GM12892 (cell line): ENCODE data around the gene NELL1.

ENCODE experiments used
- DNase-seq: peaks from one replicate; pipeline ENCODE4 v3.0.0; 2011; ENCODE audit not compliant: insufficient read length
- FAIRE-seq: peaks from 2 replicates; lab custom pipeline; 2011; peaks lifted over from hg19 to GRCh38; lab: Jason Lieb, UNC
- POLR2A ChIP-seq: IDR thresholded peaks from 2 replicates; pipeline ENCODE4 v1.6.1; 2011; ENCODE audit warnings: low read depth, low read length, control low read depth
- POLR2AphosphoS5 ChIP-seq: IDR thresholded peaks from 2 replicates; pipeline ENCODE4 v1.6.1; 2011; ENCODE audit warnings: low read depth, low read length, control low read depth
- TAF1 ChIP-seq: IDR thresholded peaks from 2 replicates; pipeline ENCODE4 v1.6.1; 2011; ENCODE audit warnings: low read depth, mild to moderate bottlenecking, control low read depth, low read length, borderline replicate concordance

NELL1 gene

GRCh38 chr11:21018248-21018647 lies 348.9 kb downstream of the NELL1 start:
- DNase-seq: no peak
- FAIRE-seq: no peak
- TF ChIP-seq POLR2AphosphoS5 (no peak), POLR2A (no peak), TAF1 (no peak)

- TF ChIP-seq TAF1 (no peak), POLR2AphosphoS5 (no peak), POLR2A (no peak)
- DNase-seq (no peak), FAIRE-seq (no peak)
Observed at GRCh38 chr11:21026685-21027084, 357.3 kb downstream of the NELL1 start.

- DNase-seq (no peak), FAIRE-seq (no peak)
- no peak for TF ChIP-seq POLR2AphosphoS5
- TF ChIP-seq POLR2A: no peak
- no peak for TF ChIP-seq TAF1
Observed at GRCh38 chr11:21037850-21038249, 368.5 kb downstream of the NELL1 start.

- FAIRE-seq: no peak
- no peak for DNase-seq
- TF ChIP-seq TAF1: no peak
- no peak for TF ChIP-seq POLR2AphosphoS5
- no peak for TF ChIP-seq POLR2A
Observed at GRCh38 chr11:21038801-21039200, 369.4 kb downstream of the NELL1 start.

GRCh38 chr11:21040630-21041029 lies 371.2 kb downstream of the NELL1 start:
- FAIRE-seq: no peak
- TF ChIP-seq TAF1 (no peak), POLR2AphosphoS5 (no peak), POLR2A (no peak)
- no peak for DNase-seq

GRCh38 chr11:21048626-21049025 lies 379.2 kb downstream of the NELL1 start:
- no peak for FAIRE-seq
- DNase-seq: no peak
- TF ChIP-seq POLR2A: no peak
- TF ChIP-seq POLR2AphosphoS5: no peak
- no peak for TF ChIP-seq TAF1

GRCh38 chr11:21053466-21053865 lies 384.1 kb downstream of the NELL1 start:
- TF ChIP-seq TAF1 (no peak), POLR2A (no peak), POLR2AphosphoS5 (no peak)
- DNase-seq (no peak), FAIRE-seq (no peak)

- no peak for DNase-seq
- FAIRE-seq: no peak
- TF ChIP-seq POLR2AphosphoS5 (no peak), POLR2A (no peak), TAF1 (no peak)
Observed at GRCh38 chr11:21056644-21057043, 387.3 kb downstream of the NELL1 start.

GRCh38 chr11:21059879-21060278 lies 390.5 kb downstream of the NELL1 start:
- no peak for TF ChIP-seq POLR2A
- no peak for TF ChIP-seq TAF1
- no peak for TF ChIP-seq POLR2AphosphoS5
- no peak for DNase-seq
- FAIRE-seq: no peak

GRCh38 chr11:21066030-21066429 lies 396.6 kb downstream of the NELL1 start:
- TF ChIP-seq POLR2A (no peak), POLR2AphosphoS5 (no peak), TAF1 (no peak)
- no peak for FAIRE-seq
- DNase-seq: no peak

- DNase-seq (no peak), FAIRE-seq (no peak)
- TF ChIP-seq POLR2A (no peak), TAF1 (no peak), POLR2AphosphoS5 (no peak)
Observed at GRCh38 chr11:21068886-21069285, 399.5 kb downstream of the NELL1 start.

- FAIRE-seq (no peak), DNase-seq (no peak)
- TF ChIP-seq POLR2A (no peak), POLR2AphosphoS5 (no peak), TAF1 (no peak)
Observed at GRCh38 chr11:21069909-21070308, 400.5 kb downstream of the NELL1 start.

- TF ChIP-seq TAF1 (no peak), POLR2A (no peak), POLR2AphosphoS5 (no peak)
- FAIRE-seq (no peak), DNase-seq (no peak)
Observed at GRCh38 chr11:21072558-21072957, 403.2 kb downstream of the NELL1 start.

GRCh38 chr11:21082853-21083252 lies 413.5 kb downstream of the NELL1 start:
- TF ChIP-seq TAF1 (no peak), POLR2AphosphoS5 (no peak), POLR2A (no peak)
- no peak for FAIRE-seq
- DNase-seq: no peak
